Measurements from ENCODE around the gene SORCS3. TPM values are rescaled to one million over a fixed set of nuclear protein-coding genes. Genes with fewer than 3 reads are reported as not detected.

Gene SORCS3
- total RNA-seq, 2 experiments from 2014 or later, result 1.7 to 2.1 TPM

GRCh38 chr10:105096316-105096715 is 455.2 kb downstream of the SORCS3 start:
- H3K27ac Mint-ChIP-seq, result no peak overlapping the region
- ATAC-seq (ENCODE audit: poor library complexity) (no peak), DNase-seq (no peak)
- Histone ChIP-seq H3K4me3 (ENCODE audit: low read length) (no peak overlapping the region), H3K4me1 (ENCODE audit: insufficient read depth, low read length) (no peaks in the 10 kb centered on the region), H3K27ac (ENCODE audit: low read depth in 1 of 2, low read length in 2 of 2) (no peak overlapping the region), H3K9me3 (ENCODE audit: control insufficient read depth in 1 of 2, insufficient read depth in 1 of 2, low read length in 2 of 2) (no peaks in the 10 kb centered on the region), H3K27me3 (ENCODE audit: control insufficient read depth in 1 of 2, insufficient read depth in 2 of 2, low read length in 2 of 2) (no peaks in the 10 kb centered on the region), H3K36me3 (ENCODE audit: insufficient read depth, low read length) (no peaks in the 10 kb centered on the region)
- no peaks in the 10 kb centered on the region for H3K4me1 Mint-ChIP-seq (ENCODE audit: low read depth)
- H3K36me3 Mint-ChIP-seq (ENCODE audit: low read depth), result no peaks in the 10 kb centered on the region
- no peak overlapping the region for H3K4me3 Mint-ChIP-seq
- no peaks in the 10 kb centered on the region for H3K27me3 Mint-ChIP-seq
- no peaks in the 10 kb centered on the region for H3K9me3 Mint-ChIP-seq
- ChIA-PET POLR2A (no interaction called here), CTCF (no interaction called here)
- no peak for TF ChIP-seq CTCF (IDR thresholded peaks at IDR 0.05)
- intact Hi-C loops (cut with DNase I, micrococcal nuclease), result no loop called here

- no peak overlapping the region for H3K4me3 ChIP-seq (ENCODE audit: low read length)
- intact Hi-C loops (cut with DNase I, micrococcal nuclease), result no loop called here
- ChIA-PET POLR2A (no interaction called here), CTCF (no interaction called here)
- ATAC-seq (ENCODE audit: poor library complexity) (no peak), DNase-seq (no peak)
- no peaks in the 10 kb centered on the region for H3K36me3 ChIP-seq (ENCODE audit: insufficient read depth, low read length)
- TF ChIP-seq CTCF (IDR thresholded peaks at IDR 0.05), result no peak
- Mint-ChIP-seq H3K27ac (no peak overlapping the region), H3K27me3 (no peaks in the 10 kb centered on the region), H3K4me1 (ENCODE audit: low read depth) (no peaks in the 10 kb centered on the region), H3K4me3 (no peak overlapping the region), H3K36me3 (ENCODE audit: low read depth) (peaks cover 6% of the 10 kb centered on the region), H3K9me3 (no peaks in the 10 kb centered on the region)
- H3K9me3 ChIP-seq (ENCODE audit: control insufficient read depth in 1 of 2, insufficient read depth in 1 of 2, low read length in 2 of 2), result no peaks in the 10 kb centered on the region
- H3K27ac ChIP-seq (ENCODE audit: low read depth in 1 of 2, low read length in 2 of 2), result no peak overlapping the region
- no peaks in the 10 kb centered on the region for H3K27me3 ChIP-seq (ENCODE audit: control insufficient read depth in 1 of 2, insufficient read depth in 2 of 2, low read length in 2 of 2)
- H3K4me1 ChIP-seq (ENCODE audit: insufficient read depth, low read length), result no peaks in the 10 kb centered on the region
Observed at GRCh38 chr10:105102977-105103376, 461.9 kb downstream of the SORCS3 start.

- CTCF ChIA-PET, result no interaction called here
- Histone ChIP-seq H3K4me3 (ENCODE audit: low read length) (no peak overlapping the region), H3K9me3 (ENCODE audit: control insufficient read depth in 1 of 2, insufficient read depth in 1 of 2, low read length in 2 of 2) (no peaks in the 10 kb centered on the region), H3K27me3 (ENCODE audit: control insufficient read depth in 1 of 2, insufficient read depth in 2 of 2, low read length in 2 of 2) (no peaks in the 10 kb centered on the region), H3K36me3 (ENCODE audit: insufficient read depth, low read length) (no peaks in the 10 kb centered on the region), H3K4me1 (ENCODE audit: insufficient read depth, low read length) (no peaks in the 10 kb centered on the region), H3K27ac (ENCODE audit: low read depth in 1 of 2, low read length in 2 of 2) (no peak overlapping the region)
- Mint-ChIP-seq H3K27ac (no peak overlapping the region), H3K27me3 (no peaks in the 10 kb centered on the region), H3K4me3 (no peak overlapping the region), H3K9me3 (no peaks in the 10 kb centered on the region), H3K4me1 (ENCODE audit: low read depth) (no peaks in the 10 kb centered on the region), H3K36me3 (ENCODE audit: low read depth) (peaks cover 6% of the 10 kb centered on the region)
- TF ChIP-seq CTCF (IDR thresholded peaks at IDR 0.05), result no peak
- no peak for DNase-seq
- POLR2A ChIA-PET, result no interaction called here
- intact Hi-C loops (cut with DNase I, micrococcal nuclease), result no loop called here
- ATAC-seq (ENCODE audit: poor library complexity), result no peak
Observed at GRCh38 chr10:105104297-105104696, 463.2 kb downstream of the SORCS3 start.
